Measurements from ENCODE around the gene ZNF324.
"Not testable (repeated sequence)": the region's sequence is repeated elsewhere in the genome, so short reads cannot be mapped to it uniquely, and the experiment has no call there.

Gene ZNF324

DNA sequence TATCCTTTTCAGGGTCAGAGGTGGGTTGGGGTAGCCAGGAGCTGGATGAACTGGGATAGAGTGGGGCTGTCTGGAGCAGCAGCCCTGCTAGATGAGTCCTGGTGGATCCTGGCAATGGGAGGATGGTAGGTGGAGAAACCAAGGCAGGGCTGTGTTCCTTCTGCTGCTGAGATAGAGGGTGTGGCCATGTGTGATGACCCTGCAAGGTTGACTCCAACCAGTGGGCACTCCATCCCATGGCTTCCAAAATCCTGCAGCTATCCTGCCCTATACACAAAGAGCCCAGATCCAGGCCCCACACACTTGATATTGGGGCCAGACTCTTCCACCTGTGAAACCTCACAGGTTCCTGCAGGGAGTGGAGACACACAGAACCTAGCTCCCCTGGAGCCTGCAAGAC is 6.9 kb downstream of the ZNF324 start:
- DNase-seq: no peak

DNA sequence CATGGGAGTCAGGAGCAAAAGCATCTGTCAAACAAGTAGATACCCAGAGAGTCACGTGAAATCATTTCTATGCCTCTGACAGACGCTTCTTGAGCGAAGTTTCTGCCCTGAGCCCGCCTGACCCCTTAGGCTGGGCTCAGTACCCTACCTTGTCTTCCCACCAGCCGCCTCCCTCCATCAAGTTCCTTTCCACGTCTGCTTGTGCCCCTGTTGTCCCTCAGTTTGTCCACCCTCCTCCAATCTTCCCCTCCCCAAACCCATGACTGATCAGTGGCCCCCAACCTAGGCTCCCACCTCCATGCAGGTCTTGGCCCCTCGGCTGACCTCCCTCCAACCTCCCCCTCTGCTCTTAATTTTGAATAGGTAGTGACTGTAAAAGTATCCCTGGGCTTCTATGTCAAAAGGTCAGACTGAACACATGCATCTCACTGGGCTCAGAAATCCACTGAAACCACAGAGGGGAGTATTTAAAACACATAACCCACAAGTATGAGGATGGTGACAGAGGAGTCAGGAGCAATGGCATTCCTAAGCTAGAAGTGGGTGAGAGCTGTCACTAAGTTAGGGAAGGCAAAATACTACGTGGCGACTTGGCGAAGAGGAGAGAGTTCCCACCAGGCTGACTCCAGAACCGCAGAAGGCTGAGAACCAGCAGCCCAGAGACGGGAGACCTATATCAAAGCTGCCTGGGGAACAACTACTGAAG is 7.6 kb downstream of the ZNF324 start:
- no peak for DNase-seq

DNA sequence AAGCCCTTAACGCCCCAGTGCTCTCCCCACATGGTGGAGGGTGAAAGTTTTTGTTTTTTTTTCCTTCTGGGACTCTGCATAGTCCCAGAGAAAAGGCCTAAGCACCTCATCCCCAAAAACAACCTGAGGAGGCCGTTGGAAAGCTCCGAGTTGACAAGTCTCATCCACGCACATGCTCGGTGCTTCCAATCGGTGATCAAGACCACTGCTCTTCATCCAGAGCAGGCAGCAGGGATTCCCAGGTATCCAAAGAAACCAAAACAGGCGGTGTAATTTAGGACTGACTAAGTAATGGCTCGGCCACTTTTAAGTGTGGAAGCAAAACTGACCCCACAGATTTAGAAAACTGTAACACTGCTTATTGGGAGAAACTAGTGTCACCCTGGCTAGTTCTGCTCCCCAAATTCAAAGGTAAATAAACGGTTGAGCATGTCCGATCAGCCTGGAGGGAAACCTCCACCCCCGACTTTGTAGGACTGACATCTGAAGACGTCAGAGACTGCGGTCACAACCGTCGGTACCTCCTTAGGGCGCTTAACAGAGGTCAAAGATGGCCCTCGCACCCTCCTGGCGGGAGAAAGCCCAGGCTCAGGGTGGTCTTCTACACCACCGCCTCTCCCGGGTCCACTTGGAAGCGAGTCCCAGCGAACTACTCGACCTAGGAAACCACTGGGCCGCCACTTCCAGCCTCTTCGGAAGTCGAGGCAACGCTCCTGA is 8.3 kb downstream of the ZNF324 start:
- DNase-seq: no peak

DNA sequence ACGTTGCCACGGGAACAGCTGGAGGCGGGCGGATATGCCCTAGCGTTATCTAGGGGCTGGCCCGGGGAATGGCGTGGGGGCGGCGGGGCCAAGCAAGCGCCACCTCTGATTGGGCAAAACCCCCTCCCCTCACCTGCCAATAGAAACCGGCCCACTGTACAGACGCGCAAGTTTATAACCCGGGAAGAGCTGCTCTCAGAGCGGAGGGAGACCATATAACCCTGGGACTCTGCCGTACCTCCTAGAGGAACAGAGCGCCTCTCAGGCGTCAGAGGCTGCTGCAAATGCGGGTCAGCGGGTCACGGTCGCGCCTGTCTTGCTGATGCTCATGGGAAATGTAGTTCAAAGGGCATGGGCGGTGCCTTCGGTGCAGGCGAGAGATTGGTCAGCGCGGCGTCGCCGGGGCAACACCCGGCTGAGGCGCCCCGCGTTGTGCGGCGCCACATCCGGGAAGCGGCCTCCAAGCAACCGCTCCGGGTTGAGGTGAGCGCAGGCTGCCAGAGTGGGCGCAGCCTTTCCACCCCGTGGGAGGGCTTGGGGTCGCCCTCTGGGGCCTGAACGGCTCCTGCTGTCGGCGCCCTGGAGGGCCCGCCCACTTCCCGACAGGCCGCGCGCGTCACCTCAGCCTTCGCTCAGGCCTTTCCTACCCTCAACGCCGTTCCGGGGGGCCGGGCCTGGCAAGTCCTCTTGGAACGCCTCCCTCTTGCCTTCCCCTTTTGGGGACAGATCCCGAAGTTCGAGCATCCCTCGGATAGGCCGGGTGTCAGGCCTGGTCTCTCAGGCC is 9.0 kb downstream of the ZNF324 start, which contains the start of gene ZNF446:
Gene ZNF446, plus strand, starts transcription at position 639 of the 784 bp plus-strand sequence. CDS start 867 bp downstream, outside the sequence.
- DNase-seq: peak; percentile 92 to 95

DNA sequence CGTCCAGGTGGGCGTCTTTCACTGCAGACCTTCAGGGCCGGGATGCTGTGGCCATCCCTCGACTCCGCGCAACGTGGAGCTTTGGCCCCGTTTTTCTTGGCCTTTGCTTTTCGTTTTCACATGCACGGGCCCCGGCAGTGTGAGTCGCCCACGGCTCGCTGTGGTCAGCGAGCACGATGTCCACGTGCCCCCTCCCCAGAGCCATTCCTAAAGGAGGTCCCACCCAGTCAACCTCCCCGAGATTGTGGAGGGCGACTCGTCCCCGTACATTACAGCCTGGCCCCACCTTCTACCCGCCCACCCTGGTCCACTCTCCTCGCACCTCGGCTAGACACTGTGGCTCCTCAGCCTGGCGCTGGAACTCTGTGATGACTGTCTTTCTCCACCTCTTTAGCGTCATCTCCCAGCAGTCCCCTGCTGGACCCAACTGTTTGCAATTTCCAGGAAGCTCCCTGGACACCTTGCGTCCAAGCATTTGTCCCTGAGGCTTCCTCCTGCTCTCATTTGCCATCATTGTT is 9.7 kb downstream of the ZNF324 start:
- DNase-seq: no peak

DNA sequence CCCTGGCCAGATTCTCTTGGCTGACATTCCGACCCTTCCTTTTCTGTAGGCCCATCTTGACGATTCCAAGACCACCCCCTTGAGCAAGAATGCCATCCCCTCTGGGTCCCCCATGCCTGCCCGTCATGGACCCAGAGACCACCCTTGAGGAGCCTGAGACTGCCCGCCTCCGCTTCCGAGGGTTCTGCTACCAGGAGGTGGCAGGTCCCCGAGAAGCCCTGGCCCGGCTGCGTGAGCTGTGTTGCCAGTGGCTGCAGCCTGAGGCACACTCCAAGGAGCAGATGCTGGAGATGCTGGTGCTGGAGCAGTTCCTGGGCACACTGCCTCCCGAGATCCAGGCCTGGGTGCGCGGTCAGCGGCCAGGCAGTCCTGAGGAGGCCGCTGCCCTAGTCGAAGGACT is 10.2 kb downstream of the ZNF324 start:
- DNase-seq: no peak

DNA sequence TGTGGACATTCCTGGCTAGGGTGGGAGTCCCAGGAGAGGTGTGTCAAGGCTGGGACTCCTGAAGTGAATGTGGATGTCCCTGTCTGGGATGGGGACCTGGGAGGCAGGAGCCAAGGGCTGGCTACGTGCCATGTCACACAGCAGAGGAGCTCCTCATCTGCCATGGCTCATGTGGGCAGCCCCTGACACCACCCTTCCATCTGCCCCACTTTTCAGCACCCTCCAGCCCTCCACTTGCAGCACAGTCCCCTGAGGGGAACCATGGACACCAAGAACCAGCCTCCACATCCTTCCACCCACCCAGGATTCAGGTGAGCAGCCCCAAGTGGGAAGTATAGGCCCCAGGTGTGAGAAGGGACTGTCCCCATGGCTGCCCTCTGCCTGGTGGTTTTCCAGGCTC is 11.0 kb downstream of the ZNF324 start:
- DNase-seq: no peak

DNA sequence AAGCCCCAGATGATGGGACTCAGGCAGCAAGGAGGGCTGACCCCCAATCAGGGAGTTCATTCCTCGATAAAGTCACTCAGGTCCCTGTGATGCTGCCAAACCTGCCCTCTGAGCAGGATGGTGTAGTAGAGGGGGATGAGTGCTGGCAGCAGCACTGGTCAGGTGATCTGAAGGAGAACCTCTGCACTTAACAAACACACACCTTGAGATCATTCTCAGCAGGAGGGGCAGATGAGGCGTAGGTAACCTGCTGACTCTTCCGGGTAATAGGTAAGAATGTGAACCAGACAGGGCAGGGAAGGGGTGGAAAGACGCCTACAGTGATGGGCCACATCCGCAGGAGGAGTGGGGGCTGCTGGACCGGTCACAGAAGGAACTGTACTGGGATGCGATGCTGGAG is 12.4 kb downstream of the ZNF324 start:
- no peak for DNase-seq

DNA sequence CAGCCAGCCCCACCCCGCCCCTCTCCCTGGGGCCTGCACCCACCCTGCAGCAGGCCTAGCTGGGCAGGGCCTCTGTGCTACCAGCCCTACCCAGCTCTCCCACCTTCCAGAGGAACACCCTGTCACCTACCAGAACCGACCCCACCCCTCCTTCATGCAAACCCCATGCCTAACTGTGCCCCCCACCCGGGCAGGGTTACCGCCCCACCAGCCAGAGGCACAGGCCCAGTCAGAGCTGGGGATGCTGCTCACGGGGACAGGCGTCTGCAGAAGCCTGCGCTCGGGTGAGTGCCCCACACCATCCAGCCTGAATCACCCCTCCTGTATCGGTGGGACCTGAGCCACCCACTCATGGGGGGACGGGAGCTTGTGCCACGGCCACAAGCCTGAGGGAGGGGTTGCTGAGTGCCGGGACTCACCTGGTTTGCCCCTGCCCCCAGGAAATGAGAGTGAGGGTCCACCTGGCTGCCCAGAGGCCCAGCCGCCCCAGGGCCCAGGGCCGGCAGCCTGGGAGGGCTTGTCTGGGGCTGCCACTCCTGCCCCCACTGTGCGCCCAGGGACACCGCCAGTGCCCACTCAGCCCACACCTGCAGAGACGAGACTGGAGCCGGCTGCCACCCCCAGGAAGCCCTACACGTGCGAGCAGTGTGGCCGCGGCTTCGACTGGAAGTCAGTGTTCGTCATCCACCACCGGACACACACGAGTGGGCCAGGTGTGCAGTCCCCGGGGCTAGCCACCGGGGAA is 13.0 kb downstream of the ZNF324 start:
- no peak for DNase-seq

DNA sequence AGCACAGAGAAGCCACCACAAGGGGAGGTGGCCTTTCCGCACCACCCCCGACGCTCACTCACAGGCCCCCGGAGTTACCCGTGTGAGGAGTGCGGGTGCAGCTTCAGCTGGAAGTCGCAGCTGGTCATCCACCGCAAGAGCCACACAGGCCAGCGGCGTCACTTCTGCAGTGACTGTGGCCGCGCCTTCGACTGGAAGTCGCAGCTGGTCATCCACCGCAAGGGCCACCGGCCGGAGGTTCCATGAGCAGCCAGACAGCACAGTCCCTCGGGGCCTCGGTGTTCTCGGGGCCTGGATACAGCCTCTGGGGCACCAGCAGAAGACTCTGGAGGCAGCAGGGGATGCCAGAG is 13.6 kb downstream of the ZNF324 start:
- DNase-seq: no peak

DNA sequence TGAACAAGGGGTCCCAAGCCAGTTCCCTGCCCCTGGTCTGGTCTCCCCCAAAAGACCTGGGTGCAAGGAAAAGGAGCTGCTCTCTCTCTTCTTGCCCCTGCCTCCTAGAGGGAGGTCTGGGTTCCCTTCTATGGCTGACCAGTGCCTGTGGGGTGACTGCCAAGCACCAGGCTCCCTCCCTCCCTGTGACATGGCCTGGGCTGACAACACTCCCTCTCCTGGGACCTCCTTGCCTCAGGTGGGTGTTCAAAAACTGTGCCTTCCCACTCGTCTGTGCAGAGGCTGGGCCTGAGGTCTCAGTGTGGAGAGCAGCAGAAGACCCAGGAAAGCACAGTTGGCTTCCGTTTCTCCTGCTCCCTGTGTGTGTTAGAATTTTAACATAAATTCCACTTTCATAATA is 14.0 kb downstream of the ZNF324 start:
- DNase-seq: no peak

DNA sequence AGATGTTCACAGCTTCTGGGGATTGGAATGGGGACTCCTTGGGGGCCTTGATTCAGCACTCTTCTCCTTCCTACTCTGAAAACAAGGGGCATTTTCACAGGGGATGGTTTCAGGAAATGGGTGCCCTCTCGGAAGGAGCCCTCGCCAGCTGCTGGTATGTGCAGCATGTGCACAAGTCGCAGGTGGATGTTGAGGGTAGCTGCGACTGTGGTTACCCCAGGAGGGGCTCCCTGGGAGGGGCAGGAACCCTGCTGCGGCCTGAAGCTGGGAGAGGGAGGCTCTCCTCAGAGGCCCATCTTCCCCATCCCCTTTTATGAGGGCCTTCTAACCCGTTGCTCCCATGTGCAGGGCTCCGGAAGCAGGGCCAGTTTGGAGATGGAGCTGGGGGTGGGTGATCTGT is 15.5 kb downstream of the ZNF324 start:
- DNase-seq: no peak

DNA sequence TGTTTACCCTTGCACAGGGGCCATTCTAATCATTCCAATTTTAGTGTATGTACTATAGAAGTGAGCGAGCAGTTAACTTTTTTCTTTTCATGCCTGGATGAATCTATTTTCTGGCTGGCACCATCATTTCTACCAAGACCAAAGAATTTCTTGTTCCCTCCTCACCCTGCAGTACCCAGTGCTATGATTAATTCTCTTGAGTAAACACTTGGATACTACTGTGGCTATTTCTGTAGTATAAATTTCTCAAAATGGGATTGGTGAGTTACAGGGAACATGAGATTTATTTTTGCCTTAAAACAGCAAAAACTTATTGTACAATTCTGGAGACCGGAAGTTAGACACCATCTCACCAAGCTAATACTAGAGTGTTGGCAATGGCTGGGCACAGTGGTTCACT is 16.9 kb downstream of the ZNF324 start:
- no peak for DNase-seq

DNA sequence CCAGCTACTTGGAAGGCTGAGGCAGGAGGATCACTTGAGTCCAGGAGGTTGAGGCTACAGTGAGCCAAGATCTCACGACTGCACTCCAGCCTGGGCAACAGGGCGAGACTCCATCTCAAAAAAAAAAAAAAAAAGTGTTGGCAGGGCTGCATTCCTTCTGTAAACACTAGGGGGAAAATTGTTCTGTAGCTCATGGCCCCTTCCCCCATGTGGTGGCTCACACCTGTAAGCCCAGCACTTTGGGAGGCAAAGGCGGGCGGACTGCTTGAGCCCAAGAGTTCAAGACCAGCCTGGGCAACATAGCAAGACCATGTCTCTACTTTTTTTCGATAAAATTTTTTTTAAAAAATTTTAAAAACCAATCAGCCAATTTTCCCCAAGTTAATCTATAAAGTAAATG is 17.5 kb downstream of the ZNF324 start:
- DNase-seq: not testable (repeated sequence)

DNA sequence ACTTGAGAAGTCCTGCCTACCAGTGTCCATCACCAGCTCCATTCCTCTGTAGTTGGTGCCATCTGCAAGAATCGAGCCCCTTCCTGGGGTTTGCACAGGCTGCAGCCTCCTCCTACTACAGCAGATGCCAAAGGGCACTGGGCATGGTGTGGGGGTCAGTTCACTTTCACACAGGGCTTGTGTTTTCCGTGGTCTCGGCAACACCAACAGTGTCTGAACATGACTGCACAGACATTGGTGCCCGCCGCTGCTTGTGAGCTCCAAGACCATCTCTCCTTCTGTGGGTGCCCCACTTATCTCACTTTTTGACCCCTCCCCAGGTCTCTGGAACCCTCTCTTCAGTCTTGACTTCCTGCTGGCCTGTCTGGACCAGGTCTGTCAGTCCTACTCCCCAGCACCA is 24.5 kb downstream of the ZNF324 start:
- no peak for DNase-seq

DNA sequence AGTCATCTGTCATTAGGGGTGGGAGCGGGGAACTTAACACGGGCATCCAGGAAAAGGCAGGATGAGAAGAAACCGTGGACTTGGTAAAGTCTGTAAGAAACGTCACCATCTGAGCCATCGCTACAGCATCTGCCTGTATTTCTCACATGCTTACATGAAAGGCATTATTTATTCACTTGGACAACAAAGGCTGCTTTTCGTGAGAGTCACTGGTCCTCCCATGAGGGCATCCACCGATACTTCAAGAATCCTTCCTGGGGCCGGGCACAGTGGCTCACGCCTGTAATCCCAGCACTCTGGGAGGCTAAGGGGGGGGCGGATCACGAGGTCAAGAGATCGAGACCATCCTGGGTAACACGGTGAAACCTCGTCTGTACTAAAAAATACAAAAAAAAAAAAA is 25.4 kb downstream of the ZNF324 start:
- DNase-seq: no peak

DNA sequence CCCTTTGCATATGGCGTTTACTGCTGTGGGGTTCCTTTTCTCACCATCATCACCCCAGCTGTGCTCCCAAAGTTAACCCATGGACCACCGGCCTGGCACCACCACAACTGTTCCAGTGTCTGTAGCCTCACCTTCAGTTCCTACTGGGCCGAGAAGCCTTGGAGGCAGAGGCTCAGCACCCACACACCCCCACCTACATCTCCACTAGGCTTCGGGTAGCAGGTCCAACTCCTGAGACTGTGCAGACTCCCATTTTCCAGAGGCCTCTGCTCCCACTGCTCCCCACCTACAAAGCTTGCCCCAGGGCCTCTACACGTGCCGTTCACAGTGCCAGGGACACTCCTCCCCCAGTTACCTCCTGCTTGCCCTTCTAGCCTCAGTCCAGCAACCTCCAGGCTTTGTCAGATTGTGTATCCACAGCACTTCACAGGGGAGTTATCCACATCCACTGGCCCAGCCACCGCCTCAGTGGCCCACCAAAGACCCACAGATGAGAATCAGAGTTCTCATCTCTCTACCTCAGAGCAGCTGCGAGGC is 30.8 kb downstream of the ZNF324 start:
- DNase-seq: no peak

DNA sequence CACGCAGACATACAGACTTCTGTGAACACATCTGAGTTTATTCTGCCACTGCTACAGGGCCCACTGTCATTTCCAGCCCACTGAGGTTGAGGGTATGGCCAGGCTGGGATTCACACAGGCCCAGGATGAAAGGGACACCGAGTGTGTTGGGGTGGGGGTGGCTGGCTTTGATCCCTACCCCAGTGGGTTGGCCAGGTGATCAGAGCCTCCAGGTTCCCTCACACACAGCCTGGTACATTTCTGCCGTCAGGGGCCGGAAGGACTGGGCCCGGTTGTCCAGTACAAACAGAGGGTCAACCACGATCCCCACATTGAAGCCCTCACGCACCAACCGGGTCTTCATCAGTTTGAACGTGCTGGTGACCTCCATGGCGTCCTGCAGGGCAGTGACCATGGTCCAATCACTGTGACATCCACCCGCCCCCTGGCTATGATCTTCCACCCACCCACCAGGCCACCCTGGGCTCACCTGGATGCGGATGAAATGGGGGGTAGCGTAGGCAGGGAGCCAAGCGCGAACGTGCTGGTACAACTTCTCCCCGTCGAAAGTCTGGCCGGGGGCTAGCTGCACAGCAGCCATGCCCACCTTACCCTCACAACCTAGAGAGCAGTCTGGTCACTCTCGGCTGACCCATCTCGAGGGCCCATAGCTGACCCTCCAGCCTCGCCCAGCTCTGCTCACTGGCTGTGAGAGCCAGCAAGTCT is 31.6 kb downstream of the ZNF324 start:
- no peak for DNase-seq

DNA sequence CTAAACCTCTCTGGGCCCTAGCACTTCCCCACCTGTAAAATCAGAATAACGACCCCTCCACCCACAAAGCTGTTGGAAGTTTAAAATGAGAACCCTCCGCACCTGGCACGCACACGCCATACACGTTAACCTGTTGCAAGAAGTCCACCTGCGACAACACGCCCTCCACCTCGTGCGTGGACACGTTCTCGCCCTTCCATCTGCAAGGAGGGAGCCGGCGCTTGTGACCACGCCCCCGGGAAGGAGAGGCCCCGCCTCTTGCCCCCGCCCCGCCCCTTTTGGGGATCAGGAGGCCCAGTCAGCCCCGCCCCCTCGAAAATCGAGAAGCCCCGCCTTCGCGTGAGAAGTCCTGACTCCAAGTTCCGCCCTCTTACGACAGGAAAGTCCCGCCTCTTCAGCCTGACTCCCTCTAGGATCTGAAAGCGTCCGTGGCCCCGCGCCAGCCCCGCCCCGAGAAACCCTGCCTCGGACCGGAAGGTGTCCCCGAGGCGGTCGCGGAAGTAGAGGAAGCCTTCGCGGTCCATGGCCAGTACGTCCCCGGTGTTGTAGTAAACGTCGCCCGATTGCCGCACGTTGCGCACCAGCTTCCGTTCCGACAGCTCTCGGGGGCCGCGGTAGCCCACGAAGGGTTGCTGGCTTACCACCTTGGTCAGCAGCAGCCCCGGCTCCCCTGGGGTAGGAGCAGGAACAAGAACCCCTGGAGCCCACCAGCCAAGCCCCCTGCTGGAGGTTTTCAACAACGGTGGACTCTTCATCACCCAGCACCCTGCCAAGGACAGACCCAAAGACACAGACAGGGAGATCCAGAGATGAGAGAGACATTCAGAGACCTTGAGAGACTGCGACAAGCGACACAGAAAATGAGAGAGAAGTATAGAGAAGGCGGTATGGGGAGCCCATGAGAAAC is 32.4 kb downstream of the ZNF324 start:
- DNase-seq: peak; percentile 98 to 99

DNA sequence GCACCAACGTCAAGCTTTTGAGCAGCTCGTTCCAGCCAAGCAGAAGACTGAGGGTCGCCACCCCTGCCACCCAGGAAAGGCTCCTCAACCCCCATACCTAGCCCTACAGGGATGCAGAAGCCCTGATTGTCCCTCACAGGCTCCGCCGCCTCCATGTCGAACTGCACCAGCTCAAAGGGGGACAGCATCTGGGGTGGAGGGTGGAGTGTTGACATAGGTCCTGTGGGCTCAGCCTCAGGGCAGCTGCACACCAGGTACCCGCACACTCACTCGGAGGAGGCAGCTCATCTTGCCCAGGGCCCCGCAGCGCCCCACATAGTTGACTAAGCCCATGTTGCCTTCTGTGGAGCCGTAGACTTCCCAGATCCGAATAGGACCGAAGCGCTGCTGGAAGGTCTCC is 33.4 kb downstream of the ZNF324 start:
- no peak for DNase-seq
